NCI-H146 (cell line): ENCODE results near the gene RASSF6.
A peak's percentile ranks its signal among the peaks of the same experiment; 100 is the strongest.
"Not testable (repeated sequence)": the region's sequence is repeated elsewhere in the genome, so short reads cannot be mapped to it uniquely, and the experiment has no call there.

Source experiments
- DNase-seq: peaks from one replicate; lab custom pipeline; 2025; lab: John Stamatoyannopoulos, UW

Gene RASSF6

GRCh38 chr4:73612032-73612431, 8.2 kb downstream of the RASSF6 start:
- DNase-seq: no peak

- no peak for DNase-seq
Observed at GRCh38 chr4:73609706-73610105, 10.5 kb downstream of the RASSF6 start.

- DNase-seq: peak; percentile 92
Observed at GRCh38 chr4:73608689-73609594, 11.3 kb downstream of the RASSF6 start.

GRCh38 chr4:73607375-73608033, 12.7 kb downstream of the RASSF6 start:
- peak; percentile 39 for DNase-seq

DNA sequence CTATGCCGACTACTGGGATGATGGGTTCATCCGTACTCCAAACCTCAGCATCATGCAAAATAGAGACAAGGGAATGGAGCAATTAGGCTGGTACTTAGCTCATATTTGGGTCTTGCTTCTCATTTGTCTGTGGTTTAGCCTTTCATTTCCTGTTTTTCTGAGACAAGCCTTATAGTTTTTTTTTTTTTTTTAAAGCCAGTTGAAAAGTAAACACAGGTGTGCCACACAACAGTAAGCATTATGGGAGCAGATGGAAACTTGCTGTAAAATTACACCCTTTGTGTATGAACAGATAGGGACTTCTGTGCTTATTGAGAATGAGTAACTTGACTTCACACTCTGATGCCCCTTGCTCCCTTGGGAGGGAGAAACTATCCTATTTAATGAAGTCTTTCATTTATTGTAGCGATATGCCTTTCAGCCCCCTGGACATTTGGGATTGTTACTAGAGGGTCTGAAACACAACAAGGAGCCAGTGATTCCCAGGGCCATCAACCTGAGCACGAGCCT, 13.7 kb downstream of the RASSF6 start:
- DNase-seq: peak; percentile 91

DNA sequence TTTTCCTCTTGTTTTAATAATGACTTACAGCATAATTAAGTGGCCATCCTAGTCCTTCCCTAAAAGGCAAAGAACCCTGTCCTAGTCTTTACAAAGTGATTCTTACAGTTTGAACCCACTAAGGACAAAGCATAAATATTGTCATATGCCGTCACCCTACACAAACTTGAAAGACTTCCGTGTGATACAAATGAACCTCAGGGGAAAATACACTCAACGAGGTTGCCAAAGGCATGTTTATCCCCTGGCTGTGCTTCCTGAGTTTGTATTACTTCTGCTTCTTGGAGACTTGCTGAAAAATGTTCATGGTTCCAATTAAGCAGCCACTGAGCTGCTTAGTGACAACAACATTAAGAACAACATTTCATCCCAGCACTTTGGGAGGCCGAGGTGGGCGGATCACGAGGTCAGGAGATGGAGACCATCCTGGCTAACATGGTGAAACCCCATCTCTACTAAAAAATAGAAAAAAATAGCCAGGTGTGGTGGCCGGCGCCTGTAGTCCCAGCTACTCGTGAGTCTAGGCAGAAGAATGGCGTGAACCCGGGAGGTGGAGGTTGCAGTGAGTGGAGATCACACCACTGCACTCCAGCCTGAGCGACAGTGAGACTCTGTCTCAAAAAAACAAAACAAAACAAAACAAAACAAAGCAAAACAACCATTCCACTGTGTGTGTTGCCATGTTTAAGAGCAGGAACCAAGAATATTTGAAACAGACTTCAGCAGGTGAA, 16.2 kb downstream of the RASSF6 start:
- DNase-seq: no peak

DNA sequence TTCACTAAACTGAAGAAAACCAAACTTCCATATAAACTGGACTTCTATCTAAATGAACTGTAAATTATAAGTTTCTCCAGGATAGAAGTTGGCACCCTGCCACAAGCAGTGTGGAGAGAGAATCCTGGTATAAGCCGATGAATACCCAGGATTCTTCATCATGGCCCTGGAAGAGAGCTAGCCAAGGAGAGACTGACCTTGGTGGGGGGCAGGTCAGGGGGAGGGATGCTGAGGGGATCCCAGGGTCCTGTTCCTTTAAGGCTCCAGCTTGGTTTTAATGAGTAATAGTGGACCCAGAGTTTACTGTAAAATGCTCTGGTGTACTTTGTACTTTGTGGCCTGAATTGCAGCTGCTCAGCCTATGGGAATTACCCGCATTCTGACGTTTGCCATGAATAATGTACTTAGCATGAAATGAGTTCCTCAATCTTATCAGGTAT, 16.9 kb downstream of the RASSF6 start:
- no peak for DNase-seq

DNA sequence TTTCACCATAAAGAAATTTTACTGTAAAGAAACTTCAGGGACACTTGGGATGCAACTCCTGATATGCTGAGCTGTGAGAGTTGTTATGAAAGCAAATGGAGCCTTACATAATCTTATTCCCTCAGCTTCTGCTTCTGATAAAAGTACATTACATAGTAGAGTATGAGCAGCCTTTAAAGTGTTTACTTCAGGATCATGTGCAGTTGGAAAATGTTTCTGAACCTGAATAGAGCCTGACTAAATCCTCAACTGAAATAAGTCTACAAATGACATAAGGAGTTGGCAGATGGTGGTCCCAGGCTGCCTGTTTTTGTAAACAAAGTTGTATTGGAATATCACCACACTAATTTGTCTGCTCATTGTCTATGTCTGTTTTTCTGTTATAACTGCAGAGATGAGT, 19.3 kb downstream of the RASSF6 start:
- DNase-seq: no peak

DNA sequence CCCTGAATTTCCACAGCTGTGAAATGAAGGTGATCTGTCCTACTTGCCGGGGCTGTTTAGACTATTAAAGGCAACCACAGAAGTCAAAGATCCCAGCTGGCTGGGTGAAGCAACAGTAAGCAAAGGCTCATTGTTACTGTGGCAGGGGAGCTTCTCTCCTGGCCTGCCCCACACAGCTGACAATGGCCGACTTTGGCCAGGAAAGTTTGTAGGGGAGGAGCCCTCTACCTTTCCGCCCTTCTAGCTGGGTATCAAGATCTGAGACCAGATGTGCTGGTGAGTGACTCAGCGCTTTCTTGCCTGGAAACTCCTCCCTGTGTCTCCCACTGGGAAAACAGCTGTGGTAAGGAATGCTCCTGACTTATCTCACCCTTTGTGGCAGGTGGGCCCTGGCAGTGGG, 21.1 kb downstream of the RASSF6 start:
- peak; percentile 39 for DNase-seq

DNA sequence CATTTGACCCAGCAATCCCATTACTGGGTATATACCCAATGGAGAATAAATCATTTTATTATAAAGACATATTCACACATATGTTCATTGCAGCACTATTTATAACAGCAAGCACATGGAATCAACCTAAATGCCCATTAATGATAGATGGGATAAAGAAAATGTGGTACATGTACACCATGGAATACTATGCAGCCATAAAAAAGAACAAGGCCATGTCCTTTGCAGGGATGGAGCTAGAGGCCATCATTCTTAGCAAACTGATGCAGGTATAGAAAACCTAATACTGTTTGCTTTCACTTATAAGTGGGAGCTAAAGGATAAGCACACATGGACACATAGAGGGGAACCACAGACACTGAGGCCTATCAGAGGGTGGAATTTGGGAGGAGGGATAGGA, 22.6 kb downstream of the RASSF6 start:
- DNase-seq: no peak

GRCh38 chr4:73597183-73597582, 23.1 kb downstream of the RASSF6 start:
- not testable (repeated sequence) for DNase-seq

GRCh38 chr4:73596001-73596400, 24.2 kb downstream of the RASSF6 start:
- no peak for DNase-seq

DNA sequence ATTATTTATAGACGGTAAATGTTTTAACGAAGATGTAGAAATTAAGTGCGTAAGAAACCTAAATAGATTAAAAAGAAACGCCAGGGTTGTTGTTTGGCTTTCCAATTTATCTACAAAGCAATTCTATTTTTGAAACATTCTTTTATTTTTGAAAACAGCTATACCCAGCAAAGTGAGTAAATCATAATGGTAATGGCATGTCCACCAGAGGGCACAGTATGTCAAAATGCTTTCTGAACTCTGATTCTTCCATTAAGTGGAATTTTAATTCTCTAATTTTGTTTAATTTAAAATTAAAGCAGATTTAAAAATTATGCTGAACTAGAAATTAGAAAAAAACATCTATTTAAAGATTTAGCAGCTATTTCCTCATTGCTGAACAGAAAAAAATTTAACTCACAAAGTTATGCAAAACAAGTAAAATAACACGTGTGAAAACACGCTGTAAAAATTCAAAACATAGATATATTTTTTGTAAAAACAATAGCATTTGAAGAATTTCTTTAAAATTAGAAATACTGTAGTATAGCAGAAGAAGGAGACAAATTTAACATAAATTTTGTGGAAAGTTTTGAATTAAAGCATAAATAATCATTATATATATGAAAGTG, 26.5 kb downstream of the RASSF6 start:
- peak; percentile 33 for DNase-seq

DNA sequence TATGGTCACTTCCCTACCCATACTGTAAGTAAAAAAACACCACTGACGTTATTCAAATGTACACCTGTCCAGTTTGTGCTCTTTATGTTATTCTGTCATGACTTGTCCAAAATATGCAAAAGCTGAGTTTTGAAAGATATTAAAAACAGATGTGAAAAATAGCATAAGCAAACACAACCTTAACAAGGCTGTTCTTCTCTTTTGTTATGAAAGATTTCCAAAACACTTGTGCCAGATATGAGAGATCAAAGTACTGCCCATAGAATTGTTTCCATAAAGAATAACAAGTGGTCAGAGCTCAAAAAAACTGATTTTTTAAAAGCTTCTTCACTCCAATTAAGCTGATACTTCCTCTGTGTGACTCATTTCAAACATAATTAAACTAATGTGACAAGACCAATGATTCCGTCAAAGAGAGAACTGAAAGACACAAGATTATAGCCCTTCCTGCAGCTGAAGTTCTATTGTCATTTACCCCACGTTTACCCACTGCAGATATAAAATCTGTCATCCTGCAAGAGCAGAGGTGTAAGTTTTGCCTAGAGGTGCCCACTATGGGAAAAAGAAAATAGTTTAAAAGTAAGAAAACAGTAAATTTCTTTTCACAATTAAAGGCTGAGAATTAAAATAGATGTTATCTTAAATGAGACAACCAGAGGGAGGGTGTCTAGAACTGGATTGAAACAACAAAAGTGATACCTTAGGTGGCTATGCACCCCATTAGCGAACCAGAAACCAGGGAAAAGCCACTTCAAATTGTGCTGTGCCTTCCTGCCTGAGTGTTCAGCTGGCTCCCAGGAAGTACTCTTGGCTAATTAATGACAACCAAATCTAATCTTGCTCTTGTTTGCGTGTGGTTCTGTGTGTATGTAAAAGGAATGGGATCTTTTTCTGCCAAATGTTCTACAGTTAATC, 30.1 kb downstream of the RASSF6 start:
- peak; percentile 76 for DNase-seq

DNA sequence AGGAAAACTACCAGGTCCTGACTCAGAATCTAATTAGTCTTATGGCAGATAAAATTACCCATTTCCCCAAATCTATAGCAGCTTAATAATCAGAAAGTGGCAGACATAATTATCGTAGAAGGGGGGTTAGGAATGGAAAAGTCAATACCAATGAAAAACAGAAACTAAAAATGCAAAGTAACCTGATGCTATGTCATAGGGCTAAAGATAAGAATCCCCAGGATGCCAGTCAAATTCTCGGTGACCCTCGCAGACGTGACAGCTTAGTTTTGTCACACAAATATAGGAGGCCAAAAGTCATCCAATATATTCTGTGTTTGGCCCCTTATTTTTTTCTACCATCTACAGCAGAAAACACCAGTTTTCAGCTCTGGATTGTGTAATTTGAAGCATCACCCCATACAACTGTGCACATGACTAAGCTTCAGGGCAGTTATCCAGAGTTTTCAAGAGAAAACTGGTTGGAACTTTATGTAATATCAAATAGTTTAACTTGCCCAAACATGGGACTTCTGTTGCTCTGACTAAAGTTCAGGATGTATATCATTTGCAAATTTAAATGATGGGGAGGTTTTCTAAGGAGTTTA, 30.9 kb downstream of the RASSF6 start:
- DNase-seq: peak; percentile 92

DNA sequence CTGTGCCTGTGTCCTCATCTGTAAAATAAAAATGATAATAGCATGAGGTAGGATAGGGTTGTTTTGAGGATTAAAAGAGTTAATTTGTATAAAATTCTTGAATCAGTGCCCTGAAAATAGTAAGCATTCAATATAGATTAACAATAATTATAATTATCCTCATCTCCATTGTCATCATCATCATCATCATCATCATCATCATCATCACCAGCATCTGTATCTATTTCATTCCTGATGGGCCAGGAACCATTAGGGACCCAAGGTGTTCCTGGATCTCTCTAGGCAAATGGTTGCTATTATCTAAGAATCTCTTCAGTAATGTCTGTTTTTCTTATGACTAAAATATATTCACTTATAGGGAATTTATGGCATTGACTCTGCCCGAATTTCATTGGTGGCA, 31.6 kb downstream of the RASSF6 start:
- no peak for DNase-seq

GRCh38 chr4:73586666-73587065, 33.6 kb downstream of the RASSF6 start:
- DNase-seq: no peak

- no peak for DNase-seq
Observed at GRCh38 chr4:73586040-73586439, 34.2 kb downstream of the RASSF6 start.

GRCh38 chr4:73585345-73585744, 34.9 kb downstream of the RASSF6 start:
- no peak for DNase-seq

DNA sequence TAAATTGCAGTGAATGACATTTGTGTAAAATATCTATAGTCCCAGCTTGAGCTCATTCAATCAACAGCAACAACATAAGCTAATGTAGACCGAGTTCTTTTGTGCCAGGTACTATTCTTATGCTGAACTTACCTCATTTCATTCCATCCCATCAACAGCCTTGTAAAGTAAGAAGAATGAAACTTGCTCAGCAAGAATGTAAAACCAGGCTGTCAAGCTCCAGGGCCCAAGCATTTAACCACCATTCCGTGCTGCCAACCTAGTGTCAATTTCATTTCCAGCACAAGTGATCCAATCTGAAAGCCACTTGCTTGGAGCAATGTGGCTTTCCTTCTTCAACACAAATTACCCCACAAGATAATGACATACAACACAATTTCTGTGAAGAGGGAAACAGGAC, 36.6 kb downstream of the RASSF6 start:
- no peak for DNase-seq

DNA sequence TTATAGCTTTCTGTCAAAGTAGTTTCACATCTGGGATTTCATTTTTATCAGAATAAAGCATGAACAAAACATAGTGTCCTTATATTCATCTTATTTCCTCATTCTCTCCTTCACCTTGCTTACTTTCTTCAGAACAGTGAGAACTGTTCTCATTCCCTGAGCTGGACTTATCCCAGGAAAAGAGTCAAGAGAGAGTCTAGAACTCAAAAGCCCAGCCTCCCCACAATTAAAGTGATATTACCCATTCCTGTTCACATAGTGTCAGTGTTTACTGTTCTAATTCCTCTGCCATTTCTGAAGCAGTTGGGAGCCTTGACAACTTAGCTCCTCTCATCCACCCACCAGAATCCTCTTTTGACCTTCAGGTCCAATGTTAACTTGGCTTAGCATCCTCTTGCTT, 42.9 kb downstream of the RASSF6 start:
- no peak for DNase-seq
